Suprapubic skin (tissue), 3 donors: ENCODE measurements around the gene RNF180.

Source experiments
- POLR2AphosphoS5 ChIP-seq, 3 donors: sonication (generic); formaldehyde crosslinking; IDR thresholded peaks; one replicate each; pipeline ENCODE4 v1.6.1; 2017; ENCODE audit warnings: antibody characterized with exemption in 3 of 3
- TF ChIP-seq, protein P1 (sequence below), 2 donors: fragments of 200-600 bp in 1 of 2; fragments of 450-650 bp in 1 of 2; sonication (generic) in 1 of 2; IDR thresholded peaks; one replicate each; pipeline ENCODE4 v1.5.1; 2016 to 2019; ENCODE audit warnings: antibody characterized with exemption in 2 of 2, mild to moderate bottlenecking in 1 of 2, moderate library complexity in 1 of 2

- TF ChIP-seq POLR2AphosphoS5 (IDR thresholded peaks at IDR 0.05), result no peak
- TF ChIP-seq, protein P1, sequence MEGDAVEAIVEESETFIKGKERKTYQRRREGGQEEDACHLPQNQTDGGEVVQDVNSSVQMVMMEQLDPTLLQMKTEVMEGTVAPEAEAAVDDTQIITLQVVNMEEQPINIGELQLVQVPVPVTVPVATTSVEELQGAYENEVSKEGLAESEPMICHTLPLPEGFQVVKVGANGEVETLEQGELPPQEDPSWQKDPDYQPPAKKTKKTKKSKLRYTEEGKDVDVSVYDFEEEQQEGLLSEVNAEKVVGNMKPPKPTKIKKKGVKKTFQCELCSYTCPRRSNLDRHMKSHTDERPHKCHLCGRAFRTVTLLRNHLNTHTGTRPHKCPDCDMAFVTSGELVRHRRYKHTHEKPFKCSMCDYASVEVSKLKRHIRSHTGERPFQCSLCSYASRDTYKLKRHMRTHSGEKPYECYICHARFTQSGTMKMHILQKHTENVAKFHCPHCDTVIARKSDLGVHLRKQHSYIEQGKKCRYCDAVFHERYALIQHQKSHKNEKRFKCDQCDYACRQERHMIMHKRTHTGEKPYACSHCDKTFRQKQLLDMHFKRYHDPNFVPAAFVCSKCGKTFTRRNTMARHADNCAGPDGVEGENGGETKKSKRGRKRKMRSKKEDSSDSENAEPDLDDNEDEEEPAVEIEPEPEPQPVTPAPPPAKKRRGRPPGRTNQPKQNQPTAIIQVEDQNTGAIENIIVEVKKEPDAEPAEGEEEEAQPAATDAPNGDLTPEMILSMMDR (IDR thresholded peaks at IDR 0.05), result no peak
These were observed at the start of gene RNF180 for GRCh38 chr5:64165500-64166200.
